ENCODE data around the gene FNDC3B. TPM values are rescaled to one million over a fixed set of nuclear protein-coding genes. Genes with fewer than 3 reads are reported as not detected.
"Not testable (repeated sequence)": the region's sequence is repeated elsewhere in the genome, so short reads cannot be mapped to it uniquely, and the experiment has no call there.

FNDC3B gene
- total RNA-seq, 2 experiments from 2014 or later: 14.4 to 17.8 TPM

- Mint-ChIP-seq H3K4me3 (no peak overlapping the region), H3K27me3 (no peaks in the 10 kb centered on the region), H3K27ac (no peak overlapping the region), H3K4me1 (ENCODE audit: low read depth) (no peaks in the 10 kb centered on the region), H3K36me3 (peaks cover 35% of the 10 kb centered on the region), H3K9me3 (no peaks in the 10 kb centered on the region)
- intact Hi-C loops (cut with micrococcal nuclease): no loop called here
- ChIA-PET CTCF (interaction anchor here (1.5 kb wide), 1 partner anchor 19 kb away, joined by 7 read pairs; no protein-coding TSS in a partner anchor), POLR2A (no interaction called here)
- no peak for DNase-seq
Measured at GRCh38 chr3:172359996-172360395, 320.6 kb downstream of the FNDC3B start.

DNA sequence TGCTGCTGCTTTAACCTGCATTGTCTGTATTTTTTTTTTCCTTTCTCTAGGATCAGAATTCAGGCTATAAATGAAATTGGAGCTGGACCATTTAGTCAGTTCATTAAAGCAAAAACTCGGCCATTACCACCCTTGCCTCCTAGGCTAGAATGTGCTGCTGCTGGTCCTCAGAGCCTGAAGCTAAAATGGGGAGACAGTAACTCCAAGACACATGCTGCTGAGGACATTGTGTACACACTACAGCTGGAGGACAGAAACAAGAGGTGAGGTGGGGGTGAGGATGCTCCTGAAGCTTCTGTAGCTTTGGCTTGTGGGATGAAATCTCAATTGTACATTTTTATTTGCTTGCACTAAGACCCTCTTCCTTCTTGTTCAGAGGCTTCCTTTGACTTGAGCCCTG lies 323.2 kb downstream of the FNDC3B start:
- ChIA-PET POLR2A (no interaction called here), CTCF (interaction anchor here (1.1 to 1.6 kb wide), 2 partner anchors 30 to 311 kb away, joined by 3 to 6 read pairs; no protein-coding TSS in a partner anchor)
- H3K4me3 Mint-ChIP-seq: no peak overlapping the region
- peaks cover 39% of the 10 kb centered on the region for H3K36me3 Mint-ChIP-seq
- no peaks in the 10 kb centered on the region for H3K27me3 Mint-ChIP-seq
- no peaks in the 10 kb centered on the region for H3K9me3 Mint-ChIP-seq
- DNase-seq: no peak
- intact Hi-C loops (cut with micrococcal nuclease): no loop called here
- H3K4me1 Mint-ChIP-seq (ENCODE audit: low read depth): no peaks in the 10 kb centered on the region
- H3K27ac Mint-ChIP-seq: no peak overlapping the region

DNA sequence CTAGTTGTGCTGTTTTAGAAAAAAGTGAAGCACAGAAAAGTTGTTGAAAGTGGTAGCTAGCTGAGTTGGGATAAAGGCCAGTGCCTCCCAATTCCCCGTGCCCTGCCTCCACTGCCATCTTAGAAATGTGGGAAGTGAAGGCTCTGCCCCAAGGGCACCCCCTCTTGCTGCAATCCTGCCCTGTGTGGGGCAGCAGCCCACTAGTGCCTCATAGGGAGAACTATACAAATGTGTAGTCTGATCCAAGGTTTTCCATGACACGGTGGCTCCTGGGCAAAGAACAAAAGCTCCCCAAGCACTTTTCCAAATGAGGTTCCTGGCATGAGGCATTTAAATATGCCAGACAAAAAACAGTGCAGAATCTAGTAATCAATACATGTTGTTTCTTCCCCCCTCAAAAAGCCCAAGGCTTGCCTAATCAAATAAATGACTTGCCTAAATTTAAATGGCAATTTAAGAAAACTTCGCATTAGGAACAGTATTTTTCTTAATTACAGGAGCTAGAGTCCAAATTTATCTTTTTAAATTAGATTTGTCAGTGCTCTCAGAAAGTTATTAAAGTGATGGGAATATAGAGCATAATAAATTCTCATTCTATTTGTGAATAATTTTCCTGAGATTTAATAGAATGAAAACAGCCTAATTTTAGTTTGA lies 325.1 kb downstream of the FNDC3B start:
- POLR2A ChIA-PET: no interaction called here
- no peak for DNase-seq

DNA sequence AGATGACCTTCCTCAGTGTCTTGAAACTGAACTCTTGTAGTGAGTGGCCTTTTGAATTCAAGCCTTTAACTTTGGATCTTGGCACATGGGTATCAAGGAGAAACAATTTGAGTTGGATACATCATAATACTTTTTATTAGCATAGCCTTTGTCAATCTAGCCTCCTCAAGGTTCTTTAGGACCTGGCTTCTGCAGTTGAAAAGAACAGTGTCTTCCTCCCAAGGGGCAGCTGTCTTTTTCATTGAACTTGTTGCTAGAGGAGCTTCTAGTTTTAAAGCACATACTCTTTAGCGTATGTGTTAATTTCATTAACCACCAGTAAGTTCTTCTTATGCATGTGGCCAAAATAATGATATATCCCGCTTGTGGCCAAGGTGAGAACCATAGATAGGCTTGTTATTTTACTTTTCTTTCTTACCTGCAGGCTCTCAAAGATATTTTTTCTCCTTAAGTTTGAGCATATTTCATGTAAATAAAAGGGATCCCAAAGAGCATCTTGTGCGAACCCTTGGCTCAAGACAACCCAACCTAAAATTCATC lies 325.7 kb downstream of the FNDC3B start:
- Mint-ChIP-seq H3K27ac (no peak overlapping the region), H3K4me3 (no peak overlapping the region), H3K36me3 (peaks cover 36% of the 10 kb centered on the region), H3K27me3 (no peaks in the 10 kb centered on the region), H3K9me3 (no peaks in the 10 kb centered on the region), H3K4me1 (ENCODE audit: low read depth) (no peaks in the 10 kb centered on the region)
- ChIA-PET CTCF (no interaction called here), POLR2A (no interaction called here)
- DNase-seq: no peak
- intact Hi-C loops (cut with micrococcal nuclease): no loop called here

More for the DNA sequence above, 325.1 kb downstream of the FNDC3B start:
- peaks cover 35% of the 10 kb centered on the region for H3K36me3 Mint-ChIP-seq
- no peak overlapping the region for H3K4me3 Mint-ChIP-seq
- no peak overlapping the region for H3K27ac Mint-ChIP-seq
- H3K4me1 Mint-ChIP-seq (ENCODE audit: low read depth): no peaks in the 10 kb centered on the region
- no peaks in the 10 kb centered on the region for H3K27me3 Mint-ChIP-seq
- CTCF ChIA-PET: interaction anchor here (0.8 kb wide), 1 partner anchor 97 kb away, joined by 3 read pairs; no protein-coding TSS in a partner anchor
- intact Hi-C loops (cut with micrococcal nuclease): no loop called here
- no peaks in the 10 kb centered on the region for H3K9me3 Mint-ChIP-seq

DNA sequence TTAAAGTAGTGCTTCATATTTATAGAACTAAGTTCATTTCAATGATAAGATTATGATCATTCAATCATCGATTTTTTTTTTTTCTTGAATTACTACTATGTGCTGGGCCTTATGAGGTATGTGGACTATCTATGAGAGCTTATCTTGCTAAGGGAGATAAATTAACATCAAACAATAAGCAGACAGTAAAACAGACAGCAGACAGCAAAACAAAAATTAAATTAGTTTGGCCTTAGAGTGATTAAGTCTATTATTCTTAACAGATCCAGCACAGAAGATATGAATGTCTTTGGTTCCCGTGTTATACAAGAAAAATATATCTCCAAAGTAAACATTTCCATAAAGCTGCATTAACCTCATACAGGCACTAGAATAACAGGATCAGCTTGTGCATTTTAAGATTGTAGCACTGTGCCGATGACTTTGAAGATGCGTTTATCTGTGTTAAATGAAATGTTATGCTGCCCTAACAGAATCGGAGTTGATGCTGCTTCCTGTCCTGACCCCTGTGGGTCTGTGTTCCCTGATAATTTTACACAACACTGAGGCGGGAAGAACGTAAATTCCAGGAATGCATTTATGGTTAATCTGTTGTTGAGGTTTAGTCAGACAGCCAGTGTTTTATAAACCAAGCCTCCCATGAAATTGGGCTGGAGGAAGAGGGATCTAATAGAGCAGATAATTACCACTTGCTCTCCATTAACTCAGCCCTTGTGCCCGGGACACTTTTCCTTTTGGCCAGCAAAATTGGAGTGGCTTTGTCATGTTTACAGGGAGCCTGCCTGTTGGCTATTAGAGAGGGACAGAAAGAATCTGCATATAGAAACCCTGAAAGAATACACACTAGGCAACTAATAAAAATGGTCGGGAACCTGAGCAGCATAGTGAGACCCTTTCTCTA lies 328.1 kb downstream of the FNDC3B start:
- peaks cover 30% of the 10 kb centered on the region for H3K36me3 Mint-ChIP-seq
- no peak overlapping the region for H3K27ac Mint-ChIP-seq
- DNase-seq: no peak
- no peaks in the 10 kb centered on the region for H3K9me3 Mint-ChIP-seq
- no peaks in the 10 kb centered on the region for H3K4me1 Mint-ChIP-seq (ENCODE audit: low read depth)
- intact Hi-C loops (cut with micrococcal nuclease): no loop called here
- CTCF ChIA-PET: no interaction called here
- no peak overlapping the region for H3K4me3 Mint-ChIP-seq
- POLR2A ChIA-PET: no interaction called here
- no peaks in the 10 kb centered on the region for H3K27me3 Mint-ChIP-seq

- H3K27ac Mint-ChIP-seq; intact Hi-C loops (cut with micrococcal nuclease); H3K4me3 Mint-ChIP-seq; DNase-seq; CTCF ChIA-PET; H3K4me1 Mint-ChIP-seq (ENCODE audit: low read depth); POLR2A ChIA-PET; H3K27me3 Mint-ChIP-seq; H3K9me3 Mint-ChIP-seq: not testable (repeated sequence)
- H3K36me3 Mint-ChIP-seq: peaks cover 21% of the 10 kb centered on the region
Measured at GRCh38 chr3:172368556-172368955, 329.2 kb downstream of the FNDC3B start.

GRCh38 chr3:172369590-172370259 lies 330.3 kb downstream of the FNDC3B start:
- POLR2A ChIA-PET: interaction anchor here (0.6 kb wide), 2 partner anchors 9 to 503 kb away, joined by 4 to 5 read pairs; no protein-coding TSS in a partner anchor
- Mint-ChIP-seq H3K4me3 (no peak overlapping the region), H3K9me3 (no peaks in the 10 kb centered on the region), H3K4me1 (ENCODE audit: low read depth) (no peaks in the 10 kb centered on the region), H3K36me3 (peaks cover 19% of the 10 kb centered on the region), H3K27ac (no peak overlapping the region), H3K27me3 (no peaks in the 10 kb centered on the region)
- no peak for DNase-seq
- intact Hi-C loops (cut with micrococcal nuclease): no loop called here
- CTCF ChIA-PET: no interaction called here

DNA sequence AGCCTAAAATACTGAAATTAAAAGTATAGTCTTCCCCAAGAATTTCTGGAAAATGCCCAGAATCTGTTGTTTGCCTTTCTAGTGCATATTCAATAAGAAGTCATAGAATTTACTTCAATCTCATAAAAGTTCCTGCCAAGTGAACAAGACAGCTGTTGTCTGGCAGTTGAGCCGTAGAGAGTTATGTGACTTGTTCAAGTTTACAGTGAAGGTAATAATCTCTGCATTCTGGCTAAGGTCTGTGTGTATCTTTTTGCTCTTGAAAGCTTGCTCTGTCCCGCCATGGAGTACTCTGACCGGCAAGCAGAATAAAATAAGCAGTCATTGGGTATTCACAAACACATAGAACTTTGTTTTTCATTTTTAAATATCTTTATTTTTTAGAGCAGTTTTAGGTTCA lies 331.0 kb downstream of the FNDC3B start:
- H3K4me3 Mint-ChIP-seq: no peak overlapping the region
- ChIA-PET POLR2A (interaction anchor here (0.6 kb wide), 2 partner anchors 10 to 503 kb away, joined by 4 to 5 read pairs; no protein-coding TSS in a partner anchor), CTCF (no interaction called here)
- H3K36me3 Mint-ChIP-seq: peaks cover 19% of the 10 kb centered on the region
- H3K9me3 Mint-ChIP-seq: no peaks in the 10 kb centered on the region
- intact Hi-C loops (cut with micrococcal nuclease): no loop called here
- no peaks in the 10 kb centered on the region for H3K4me1 Mint-ChIP-seq (ENCODE audit: low read depth)
- H3K27ac Mint-ChIP-seq: no peak overlapping the region
- H3K27me3 Mint-ChIP-seq: no peaks in the 10 kb centered on the region
- no peak for DNase-seq

GRCh38 chr3:172371544-172371943 lies 332.2 kb downstream of the FNDC3B start:
- CTCF ChIA-PET: interaction anchor here (0.6 kb wide), 1 partner anchor 90 kb away, joined by 3 read pairs; no protein-coding TSS in a partner anchor
- Mint-ChIP-seq H3K4me3 (no peak overlapping the region), H3K36me3 (peaks cover 16% of the 10 kb centered on the region), H3K9me3 (no peaks in the 10 kb centered on the region), H3K27me3 (no peaks in the 10 kb centered on the region), H3K4me1 (ENCODE audit: low read depth) (no peaks in the 10 kb centered on the region), H3K27ac (no peak overlapping the region)
- no peak for DNase-seq
- intact Hi-C loops (cut with micrococcal nuclease): no loop called here
- POLR2A ChIA-PET: no interaction called here

GRCh38 chr3:172372895-172373294 lies 333.5 kb downstream of the FNDC3B start:
- H3K4me1 Mint-ChIP-seq (ENCODE audit: low read depth): no peaks in the 10 kb centered on the region
- no peak for DNase-seq
- CTCF ChIA-PET: no interaction called here
- no peaks in the 10 kb centered on the region for H3K27me3 Mint-ChIP-seq
- no peak overlapping the region for H3K27ac Mint-ChIP-seq
- intact Hi-C loops (cut with micrococcal nuclease): no loop called here
- H3K36me3 Mint-ChIP-seq: peaks cover 23% of the 10 kb centered on the region
- H3K4me3 Mint-ChIP-seq: no peak overlapping the region
- no peaks in the 10 kb centered on the region for H3K9me3 Mint-ChIP-seq
- POLR2A ChIA-PET: no interaction called here

DNA sequence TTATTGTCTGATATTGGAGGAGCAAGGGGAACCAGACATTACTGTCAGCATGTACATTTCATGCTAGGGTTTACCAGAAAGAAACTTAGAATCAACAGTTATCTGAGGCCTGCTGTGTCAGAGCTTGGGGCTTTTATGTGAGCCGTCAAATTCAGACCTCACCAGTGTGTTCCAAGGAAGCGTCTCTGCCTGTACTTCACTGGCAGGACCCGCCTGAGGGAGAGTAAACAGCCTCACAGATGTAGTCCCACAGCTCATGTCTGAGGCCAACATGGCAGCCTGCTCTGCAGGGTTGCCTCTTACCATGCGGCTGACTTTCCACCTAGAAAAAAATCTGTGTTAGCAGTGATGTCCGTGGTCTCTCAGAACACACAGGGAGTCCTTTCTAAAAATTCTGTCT lies 334.5 kb downstream of the FNDC3B start:
- no peak overlapping the region for H3K4me3 Mint-ChIP-seq
- intact Hi-C loops (cut with micrococcal nuclease): no loop called here
- H3K27me3 Mint-ChIP-seq: no peaks in the 10 kb centered on the region
- ChIA-PET CTCF (no interaction called here), POLR2A (no interaction called here)
- DNase-seq: no peak
- H3K9me3 Mint-ChIP-seq: no peaks in the 10 kb centered on the region
- H3K27ac Mint-ChIP-seq: no peak overlapping the region
- H3K4me1 Mint-ChIP-seq (ENCODE audit: low read depth): no peaks in the 10 kb centered on the region
- peaks cover 33% of the 10 kb centered on the region for H3K36me3 Mint-ChIP-seq

Data from activated CD4-positive, alpha-beta memory T cell treated with anti-CD3 and anti-CD28 coated beads for 36 hours (primary cell).